ENCODE results near the gene HMGCLL1. TPM values are rescaled to one million over a fixed set of nuclear protein-coding genes. Genes with fewer than 3 reads are reported as not detected.

Gene HMGCLL1
- total and polyA plus RNA-seq, 8 donors: 0.69 to 8.1 (median 1.1) TPM

GRCh38 chr6:55490871-55491270 lies 88.1 kb downstream of the HMGCLL1 start:
- H3K27ac ChIP-seq: no peak overlapping the region
- no peaks in the 10 kb centered on the region for H3K4me1 ChIP-seq
- DNase-seq (no peak), FAIRE-seq (no peak), ATAC-seq (no peak)
- no peaks in the 10 kb centered on the region for H3K36me3 ChIP-seq
- TF ChIP-seq, protein P1, sequence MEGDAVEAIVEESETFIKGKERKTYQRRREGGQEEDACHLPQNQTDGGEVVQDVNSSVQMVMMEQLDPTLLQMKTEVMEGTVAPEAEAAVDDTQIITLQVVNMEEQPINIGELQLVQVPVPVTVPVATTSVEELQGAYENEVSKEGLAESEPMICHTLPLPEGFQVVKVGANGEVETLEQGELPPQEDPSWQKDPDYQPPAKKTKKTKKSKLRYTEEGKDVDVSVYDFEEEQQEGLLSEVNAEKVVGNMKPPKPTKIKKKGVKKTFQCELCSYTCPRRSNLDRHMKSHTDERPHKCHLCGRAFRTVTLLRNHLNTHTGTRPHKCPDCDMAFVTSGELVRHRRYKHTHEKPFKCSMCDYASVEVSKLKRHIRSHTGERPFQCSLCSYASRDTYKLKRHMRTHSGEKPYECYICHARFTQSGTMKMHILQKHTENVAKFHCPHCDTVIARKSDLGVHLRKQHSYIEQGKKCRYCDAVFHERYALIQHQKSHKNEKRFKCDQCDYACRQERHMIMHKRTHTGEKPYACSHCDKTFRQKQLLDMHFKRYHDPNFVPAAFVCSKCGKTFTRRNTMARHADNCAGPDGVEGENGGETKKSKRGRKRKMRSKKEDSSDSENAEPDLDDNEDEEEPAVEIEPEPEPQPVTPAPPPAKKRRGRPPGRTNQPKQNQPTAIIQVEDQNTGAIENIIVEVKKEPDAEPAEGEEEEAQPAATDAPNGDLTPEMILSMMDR (IDR thresholded peaks at IDR 0.05): no peak
- no peaks in the 10 kb centered on the region for H3K9me3 ChIP-seq
- no peak overlapping the region for H3K4me3 ChIP-seq
- intact Hi-C loops (cut with DNase I): no loop called here
- H3K27me3 ChIP-seq: no peaks in the 10 kb centered on the region

GRCh38 chr6:55474382-55474781 lies 104.6 kb downstream of the HMGCLL1 start:
- DNase-seq (no peak), FAIRE-seq (no peak), ATAC-seq (no peak)
- TF ChIP-seq, protein P1 (IDR thresholded peaks at IDR 0.05): no peak
- H3K27me3 ChIP-seq: no peaks in the 10 kb centered on the region
- no peaks in the 10 kb centered on the region for H3K4me1 ChIP-seq
- H3K4me3 ChIP-seq: no peak overlapping the region
- no peaks in the 10 kb centered on the region for H3K36me3 ChIP-seq
- WGBS, 2 donors: 70 to 78% methylated on average over 3 of the region's 3 CpGs
- no peak overlapping the region for H3K27ac ChIP-seq
- intact Hi-C loops (cut with DNase I): no loop called here
- no peaks in the 10 kb centered on the region for H3K9me3 ChIP-seq

- no peak for ATAC-seq
- TF ChIP-seq, protein P1 (IDR thresholded peaks at IDR 0.05): no peak
- Histone ChIP-seq H3K36me3 (no peaks in the 10 kb centered on the region), H3K9me3 (no peaks in the 10 kb centered on the region), H3K4me3 (no peak overlapping the region), H3K27me3 (no peaks in the 10 kb centered on the region), H3K27ac (no peak overlapping the region), H3K4me1 (no peaks in the 10 kb centered on the region)
- WGBS, 2 donors: 32 to 44% methylated on average over 1 of the region's 1 CpG
- DNase-seq: no peak
- no peak for FAIRE-seq
- intact Hi-C loops (cut with DNase I): no loop called here
Measured at GRCh38 chr6:55473722-55474121, 105.3 kb downstream of the HMGCLL1 start.

- intact Hi-C loops (cut with DNase I): no loop called here
- no peak overlapping the region for H3K4me3 ChIP-seq
- no peak overlapping the region for H3K27ac ChIP-seq
- DNase-seq (no peak), FAIRE-seq (no peak), ATAC-seq (no peak)
- TF ChIP-seq, protein P1 (IDR thresholded peaks at IDR 0.05): no peak
- H3K4me1 ChIP-seq: no peaks in the 10 kb centered on the region
- no peaks in the 10 kb centered on the region for H3K9me3 ChIP-seq
- H3K36me3 ChIP-seq: no peaks in the 10 kb centered on the region
- H3K27me3 ChIP-seq: no peaks in the 10 kb centered on the region
- 49 to 52% methylated on average over 5 of the region's 5 CpGs for WGBS, 2 donors
Measured at GRCh38 chr6:55469951-55470366, 109.0 kb downstream of the HMGCLL1 start.

GRCh38 chr6:55456016-55456415 lies 123.0 kb downstream of the HMGCLL1 start:
- ATAC-seq (no peak), FAIRE-seq (no peak), DNase-seq (no peak)
- WGBS, 2 donors: 72 to 84% methylated on average over 3 of the region's 3 CpGs
- TF ChIP-seq, protein P1 (IDR thresholded peaks at IDR 0.05): no peak
- intact Hi-C loops (cut with DNase I): no loop called here
- Histone ChIP-seq H3K36me3 (no peaks in the 10 kb centered on the region), H3K27me3 (no peaks in the 10 kb centered on the region), H3K4me3 (no peak overlapping the region), H3K4me1 (no peaks in the 10 kb centered on the region), H3K27ac (no peak overlapping the region), H3K9me3 (no peaks in the 10 kb centered on the region)
